DMS 273 treated with DMSO at 0.1 percent for 48 hours (cell line): Measurements from ENCODE around the gene GTSE1.

Source experiments
- DNase-seq: peaks from one replicate; lab custom pipeline; 2025; lab: John Stamatoyannopoulos, UW

GTSE1 gene

DNA sequence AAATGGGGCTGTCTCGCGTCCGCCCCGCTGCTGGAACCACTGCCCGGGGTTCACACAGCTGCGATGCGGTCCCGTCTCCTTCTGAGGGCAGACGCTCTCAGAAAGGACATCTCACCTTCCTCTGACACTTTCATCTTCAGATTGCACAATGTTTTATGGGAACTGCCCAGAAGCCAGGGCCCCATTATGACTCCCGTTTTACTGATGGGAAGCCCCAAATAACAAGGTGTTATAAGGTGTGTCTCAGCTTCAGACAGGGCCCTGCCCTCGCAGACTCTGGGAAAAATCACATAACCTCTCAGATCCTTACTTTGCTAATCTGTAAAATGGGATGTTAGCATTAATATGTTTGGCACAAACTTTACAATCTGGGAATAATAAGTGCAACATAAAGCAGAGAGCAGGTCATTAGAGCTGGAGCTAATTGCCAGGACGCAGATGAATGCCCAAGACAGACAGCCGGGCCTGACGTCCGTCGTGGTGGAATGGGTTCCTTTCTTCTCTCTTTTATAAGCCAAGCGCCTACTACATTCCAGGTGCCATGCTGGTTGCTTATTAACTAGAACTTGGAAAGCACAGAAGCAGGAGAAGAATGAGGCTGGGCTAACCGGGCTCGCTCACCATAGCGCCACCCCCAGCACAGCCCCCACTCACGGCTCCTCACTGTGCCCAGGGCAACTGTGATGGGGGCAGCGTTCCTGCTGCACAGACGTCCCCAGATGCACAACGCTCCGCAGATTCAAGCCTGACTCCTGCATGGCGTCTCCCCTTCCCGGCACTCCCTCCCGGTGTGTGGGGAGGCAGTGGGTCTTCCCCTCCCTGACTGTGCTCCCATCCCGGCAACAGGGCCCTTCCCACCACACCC lies 82.6 kb downstream of the GTSE1 start:
- DNase-seq, result no peak

DNA sequence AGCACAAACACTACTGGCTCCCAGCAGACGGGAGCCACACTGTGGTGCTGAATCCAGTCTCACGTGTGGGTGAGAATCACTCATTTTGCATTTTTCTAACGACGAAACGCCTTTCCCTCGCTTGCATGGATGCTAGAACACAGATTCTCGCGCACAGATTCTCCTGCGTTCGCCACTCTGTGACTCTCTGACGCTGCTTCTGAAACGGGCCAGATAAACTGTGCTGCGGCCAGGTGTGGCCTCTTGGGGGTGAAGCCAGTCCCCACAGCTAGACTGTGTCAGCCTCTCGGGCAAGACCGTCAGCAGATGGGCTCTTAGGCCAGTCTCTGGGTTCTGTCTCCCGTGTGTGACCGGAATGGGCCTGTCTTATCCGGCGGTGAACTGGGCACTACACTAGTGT lies 83.4 kb downstream of the GTSE1 start:
- no peak for DNase-seq
